Small intestine (tissue), 7 donors: Measurements from ENCODE around the gene TRAPPC12. TPM values are rescaled to one million over a fixed set of nuclear protein-coding genes. Genes with fewer than 3 reads are reported as not detected.
"Not testable (repeated sequence)": the region's sequence is repeated elsewhere in the genome, so short reads cannot be mapped to it uniquely, and the experiment has no call there.

Experiments
- DNase-seq, 2 donors: peaks; one replicate each; pipeline versions ENCODE4 v3.0.0 to v3.0.0-alpha.2; 2013
- FAIRE-seq: peaks from 2 replicates; lab custom pipeline; 2012; peaks lifted over from hg19 to GRCh38; lab: Jason Lieb, UNC
- H3K27ac ChIP-seq, 3 donors: one replicate each; pipeline ENCODE4 v1.5.1; 2013; ENCODE audit warnings: low read length in 2 of 3, mild to moderate bottlenecking in 2 of 3, control low read depth in 1 of 3, inconsistent platforms in 1 of 3, low read depth in 1 of 3, moderate library complexity in 1 of 3
- H3K27me3 ChIP-seq, 3 donors: one replicate each; pipeline ENCODE4 v1.6.1; 2013; ENCODE audit warnings: low read length in 3 of 3, inconsistent platforms in 1 of 3; ENCODE audit not compliant: control insufficient read depth in 3 of 3, insufficient read depth in 3 of 3
- H3K36me3 ChIP-seq, 3 donors: one replicate each; pipeline ENCODE4 v1.6.1; 2013; ENCODE audit warnings: low read length in 3 of 3, inconsistent platforms in 1 of 3, low read depth in 1 of 3, mild to moderate bottlenecking in 1 of 3, moderate library complexity in 1 of 3; ENCODE audit not compliant: control insufficient read depth in 3 of 3, insufficient read depth in 2 of 3
- H3K4me1 ChIP-seq, 3 donors: one replicate each; pipeline ENCODE4 v1.6.1; 2013; ENCODE audit warnings: low read length in 2 of 3, inconsistent platforms in 1 of 3, low read depth in 1 of 3, mild to moderate bottlenecking in 1 of 3, moderate library complexity in 1 of 3; ENCODE audit not compliant: control insufficient read depth in 3 of 3, insufficient read depth in 2 of 3
- H3K4me3 ChIP-seq, 3 donors: one replicate each; pipeline ENCODE4 v1.5.1; 2013; ENCODE audit warnings: low read length in 3 of 3, control low read depth in 1 of 3, inconsistent platforms in 1 of 3, low read depth in 1 of 3, mild to moderate bottlenecking in 1 of 3, moderate library complexity in 1 of 3
- H3K9me3 ChIP-seq, 2 donors: one replicate each; pipeline ENCODE4 v1.6.1; 2013; ENCODE audit warnings: low read depth in 1 of 2, low read length in 1 of 2; ENCODE audit not compliant: control insufficient read depth in 2 of 2, insufficient read depth in 1 of 2
- WGBS, 3 donors: extraction: QIAGEN DNeasy Blood & Tissue Kit; methylation state at CpG; one replicate each; pipeline ENCODE4 v1.1.7; 2013; 5-methylcytosine and 5-hydroxymethylcytosine counted together
- polyA plus RNA-seq, 4 donors: library from polyadenylated mRNA; stranded (reverse) in 3 of 4; unstranded in 1 of 4; fragments of 200-250 nt in 3 of 4; fragments of 120-200 nt in 1 of 4; gene quantifications; one replicate each; pipeline versions ENCODE4 v1.2.1 to v1.2.3, GENCODE V29; 2013
- donor health status: healthy with polysubstance abuse.
- donor health status: control.
- donor health status: control.
- donor health status: Bipolar disorder and iron deficiency.
- donor health status: healthy.

TRAPPC12 gene
- polyA plus RNA-seq, 4 donors: 43.9 to 120 (median 87.9) TPM

- Histone ChIP-seq H3K4me1 (no peaks in the 10 kb centered on the region), H3K27ac (no peak overlapping the region), H3K27me3 (no peaks in the 10 kb centered on the region), H3K4me3 (no peak overlapping the region), H3K36me3 (peaks cover 2 to 12% (median 6%) of the 10 kb centered on the region in 3 donors), H3K9me3 (peaks cover 0 to 6% of the 10 kb centered on the region in 2 donors)
- WGBS, 3 donors: 57 to 69% (median 61%) methylated on average over 2 of the region's 2 CpGs
- peak in 1 of 2 donors; percentile 43 for DNase-seq
- no peak for FAIRE-seq
Observed at GRCh38 chr2:3356799-3357198, 22.7 kb upstream of the TRAPPC12 start.

GRCh38 chr2:3357446-3357845 lies 22.0 kb upstream of the TRAPPC12 start:
- H3K9me3 ChIP-seq, H3K27ac ChIP-seq, FAIRE-seq, H3K4me3 ChIP-seq, H3K4me1 ChIP-seq, DNase-seq, H3K27me3 ChIP-seq: not testable (repeated sequence)
- peaks cover 1 to 10% (median 6%) of the 10 kb centered on the region in 3 donors for H3K36me3 ChIP-seq
- 87 to 92% (median 91%) methylated on average over 2 of the region's 2 CpGs for WGBS, 3 donors

- Histone ChIP-seq H3K27me3 (no peaks in the 10 kb centered on the region), H3K4me1 (no peaks in the 10 kb centered on the region), H3K27ac (no peak overlapping the region), H3K4me3 (no peak overlapping the region), H3K36me3 (peaks cover 0 to 6% (median 5%) of the 10 kb centered on the region in 3 donors), H3K9me3 (no peaks in the 10 kb centered on the region)
- 92 to 95% (median 92%) methylated on average over 8 of the region's 8 CpGs for WGBS, 3 donors
- DNase-seq (no peak), FAIRE-seq (no peak)
Observed at GRCh38 chr2:3357926-3358325, 21.6 kb upstream of the TRAPPC12 start.

GRCh38 chr2:3361518-3362389 lies 17.7 kb upstream of the TRAPPC12 start:
- H3K4me3 ChIP-seq: no peak overlapping the region
- DNase-seq: no peak
- WGBS, 3 donors: 90 to 97% (median 92%) methylated on average over 17 of the region's 17 CpGs
- no peaks in the 10 kb centered on the region for H3K36me3 ChIP-seq
- H3K9me3 ChIP-seq: no peaks in the 10 kb centered on the region
- no peaks in the 10 kb centered on the region for H3K27me3 ChIP-seq
- no peak overlapping the region for H3K27ac ChIP-seq
- no peak for FAIRE-seq
- no peaks in the 10 kb centered on the region for H3K4me1 ChIP-seq

GRCh38 chr2:3365219-3365618 lies 14.3 kb upstream of the TRAPPC12 start:
- Histone ChIP-seq H3K9me3 (peaks cover 0 to 2% of the 10 kb centered on the region in 2 donors), H3K27me3 (no peaks in the 10 kb centered on the region), H3K4me1 (no peaks in the 10 kb centered on the region), H3K36me3 (no peaks in the 10 kb centered on the region), H3K27ac (no peak overlapping the region), H3K4me3 (no peak overlapping the region)
- 89 to 99% (median 93%) methylated on average over 5 of the region's 5 CpGs for WGBS, 3 donors
- DNase-seq: no peak
- FAIRE-seq: no peak

- Histone ChIP-seq H3K4me1 (no peaks in the 10 kb centered on the region), H3K9me3 (peaks cover 0 to 2% of the 10 kb centered on the region in 2 donors), H3K27me3 (no peaks in the 10 kb centered on the region), H3K36me3 (no peaks in the 10 kb centered on the region), H3K4me3 (no peak overlapping the region), H3K27ac (no peak overlapping the region)
- no peak for DNase-seq
- FAIRE-seq: no peak
- WGBS, 3 donors: 88 to 97% (median 95%) methylated on average over 4 of the region's 4 CpGs
Observed at GRCh38 chr2:3368261-3368722, 11.2 kb upstream of the TRAPPC12 start.

- FAIRE-seq, DNase-seq: not testable (repeated sequence)
- WGBS, 3 donors: 91 to 96% (median 95%) methylated on average over 23 to 34 of the region's 34 CpGs
Observed at GRCh38 chr2:3369340-3370181, 9.9 kb upstream of the TRAPPC12 start.

GRCh38 chr2:3376821-3377220 lies 2.7 kb upstream of the TRAPPC12 start:
- H3K36me3 ChIP-seq: peaks cover 0 to 2% (median 0%) of the 10 kb centered on the region in 3 donors
- DNase-seq (no peak), FAIRE-seq (no peak)
- H3K27ac ChIP-seq: no peak overlapping the region
- H3K4me3 ChIP-seq: peak overlapping the region in 1 of 3 donors; percentile 87
- H3K4me1 ChIP-seq: peaks cover 2 to 20% (median 7%) of the 10 kb centered on the region in 3 donors
- WGBS, 3 donors: 62 to 69% (median 62%) methylated on average over 6 of the region's 6 CpGs
- peaks cover 0 to 12% of the 10 kb centered on the region in 2 donors for H3K9me3 ChIP-seq
- H3K27me3 ChIP-seq: no peaks in the 10 kb centered on the region

More at GRCh38 chr2:3369340-3370181, 9.9 kb upstream of the TRAPPC12 start:
- not testable (repeated sequence) for H3K27ac ChIP-seq, H3K36me3 ChIP-seq, H3K9me3 ChIP-seq, H3K27me3 ChIP-seq, H3K4me3 ChIP-seq, H3K4me1 ChIP-seq
